ENCODE measurements around the gene OGN. TPM values are rescaled to one million over a fixed set of nuclear protein-coding genes. Genes with fewer than 3 reads are reported as not detected.

The OGN gene
- total and polyA plus RNA-seq, 2 of the 4 experiments (the other 2 are of a cell fraction), result under 0.01 to 0.10 TPM

- DNase-seq (no peak), ATAC-seq (ENCODE audit: low read depth) (no peak)
- Histone ChIP-seq H3K4me2 (ENCODE audit: low read depth, low read length) (no peak overlapping the region), H2BK5ac (ENCODE audit: low read depth, low read length, poor library complexity, severe bottlenecking) (no peak overlapping the region), H4K20me1 (ENCODE audit: insufficient read depth, low read length) (no peaks in the 10 kb centered on the region), H3K4ac (ENCODE audit: low read depth, low read length) (no peak overlapping the region), H3K79me1 (ENCODE audit: low read depth in 1 of 2, low read length in 2 of 2) (no peaks in the 10 kb centered on the region), H2AK9ac (replicated peaks; ENCODE audit: low read depth, low read length, poor library complexity) (no peak overlapping the region), H4K5ac (ENCODE audit: low read depth, low read length) (no peak overlapping the region), H3K36me3 (ENCODE audit: control insufficient read depth, insufficient read depth, low read length) (no peaks in the 10 kb centered on the region), H3K27me3 (ENCODE audit: control insufficient read depth, insufficient read depth, low read length) (no peaks in the 10 kb centered on the region), H3K9ac (ENCODE audit: low read depth, low read length) (no peak overlapping the region), H3K4me3 (ENCODE audit: insufficient read depth, low read depth, low read length) (no peak overlapping the region), H2BK20ac (ENCODE audit: low read depth, low read length) (no peak overlapping the region), H3K9me1 (ENCODE audit: insufficient read depth, low read length) (no peaks in the 10 kb centered on the region), H2BK120ac (ENCODE audit: low read depth, low read length) (no peak overlapping the region), H3K23ac (ENCODE audit: low read depth, low read length) (no peak overlapping the region), H4K91ac (ENCODE audit: insufficient read depth, low read depth, low read length) (no peak overlapping the region), H2AK5ac (ENCODE audit: low read depth, low read length) (no peak overlapping the region), H3K14ac (replicated peaks; ENCODE audit: low read depth, low read length) (no peak overlapping the region), H3K56ac (ENCODE audit: extremely low read depth, insufficient read depth, low read length) (no peak overlapping the region), H4K8ac (ENCODE audit: low read depth in 2 of 2, low read length in 2 of 2) (no peak overlapping the region), H2BK15ac (ENCODE audit: low read depth, low read length) (no peak overlapping the region), H3K27ac (ENCODE audit: insufficient read depth, low read length) (no peak overlapping the region), H3K4me1 (ENCODE audit: control insufficient read depth, insufficient read depth, low read length) (peaks cover 2% of the 10 kb centered on the region; the same call in 1 of the 2 replicates), H3K18ac (ENCODE audit: low read depth, low read length) (no peak overlapping the region), H2AFZ (replicated peaks; ENCODE audit: low read length, poor library complexity) (no peak overlapping the region), H3K9me3 (ENCODE audit: control insufficient read depth, insufficient read depth, low read length) (no peaks in the 10 kb centered on the region)
- TF ChIP-seq NFE2L2 (IDR thresholded peaks at IDR 0.05; ENCODE audit: low read depth, low read length) (no peak), USF2 (IDR thresholded peaks at IDR 0.05; ENCODE audit: low read depth, low read length) (no peak), ELK1 (IDR thresholded peaks at IDR 0.05; ENCODE audit: borderline replicate concordance, low read depth, low read length) (no peak), RCOR1 (IDR thresholded peaks at IDR 0.05; ENCODE audit: insufficient replicate concordance, low read length) (no peak), CHD1 (IDR thresholded peaks at IDR 0.05; ENCODE audit: low read depth, low read length) (no peak), BHLHE40 (IDR thresholded peaks at IDR 0.05; ENCODE audit: low read depth, low read length) (no peak), CTCF (conservative IDR thresholded peaks at IDR 0.05; ENCODE audit: low read depth, low read length) (no peak), MXI1 (IDR thresholded peaks at IDR 0.05; ENCODE audit: borderline replicate concordance, low read depth, low read length) (no peak), FOS (IDR thresholded peaks at IDR 0.05; ENCODE audit: low read depth, low read length) (no peak), MAFK (IDR thresholded peaks at IDR 0.05; ENCODE audit: low read depth, low read length) (no peak), POLR2A (IDR thresholded peaks at IDR 0.05; ENCODE audit: low read depth, low read length) (no peak), RFX5 (IDR thresholded peaks at IDR 0.05; ENCODE audit: low read depth, low read length) (no peak), MAZ (IDR thresholded peaks at IDR 0.05; ENCODE audit: borderline replicate concordance, low read depth, low read length) (no peak), CEBPB (IDR thresholded peaks at IDR 0.05; ENCODE audit: low read depth, low read length) (no peak), RAD21 (IDR thresholded peaks at IDR 0.05; ENCODE audit: low read length) (no peak), SMC3 (IDR thresholded peaks at IDR 0.05; ENCODE audit: low read depth, low read length) (no peak)
- no CpG with 5 or more reads among the region's 3 CpGs for WGBS, 2 experiments (ENCODE audit: extremely low coverage in 2 of 2, insufficient read length in 1 of 2)
- ChIA-PET POLR2A (ENCODE audit: unreplicated experiment) (no interaction called here), CTCF (no interaction called here)
- intact Hi-C loops (cut with micrococcal nuclease), result no loop called here
- BruUV-seq (replicated peaks), result no TSS peak
- dilution Hi-C loops (cut with HindIII; ENCODE audit: low sequenced_read_pairs, unreplicated experiment), result no loop called here
- in situ Hi-C loops (cut with MboI; ENCODE audit: low sequenced_read_pairs), result no loop called here
Measured at GRCh38 chr9:92397853-92398252, 6.5 kb downstream of the OGN start.
